GM12865 (cell line): Measurements from ENCODE around the gene GNB3.
A peak's percentile ranks its signal among the peaks of the same experiment; 100 is the strongest.
"Not testable (repeated sequence)": the region's sequence is repeated elsewhere in the genome, so short reads cannot be mapped to it uniquely, and the experiment has no call there.

Experiments used
- DNase-seq: peaks from one replicate; pipeline ENCODE4 v3.0.0; 2010; ENCODE audit warnings: low read depth
- H3K4me3 ChIP-seq: 2 replicates; pipeline ENCODE4 v1.5.1; 2011; ENCODE audit warnings: mild to moderate bottlenecking, low read depth, low read length, control low read depth
- CTCF ChIP-seq: IDR thresholded peaks from 2 replicates; pipeline ENCODE4 v1.5.1; 2011; ENCODE audit warnings: low read length, control low read depth, low read depth, inconsistent platforms; ENCODE audit not compliant: insufficient read depth; ENCODE audit errors: missing control alignments

Gene GNB3

GRCh38 chr12:6887460-6887859, 46.7 kb downstream of the GNB3 start:
- no peak for TF ChIP-seq CTCF
- H3K4me3 ChIP-seq: no peak overlapping the region
- DNase-seq: no peak

- H3K4me3 ChIP-seq: no peak overlapping the region
- no peak for TF ChIP-seq CTCF
- DNase-seq: no peak
Observed at GRCh38 chr12:6888360-6888759, 47.6 kb downstream of the GNB3 start.

- not testable (repeated sequence) for DNase-seq, H3K4me3 ChIP-seq
Observed at GRCh38 chr12:6888794-6889193, 48.1 kb downstream of the GNB3 start.

- not testable (repeated sequence) for H3K4me3 ChIP-seq, DNase-seq
Observed at GRCh38 chr12:6889775-6890573, 49.2 kb downstream of the GNB3 start.

- H3K4me3 ChIP-seq: peak overlapping the region; percentile 93
- TF ChIP-seq CTCF: peak; percentile 77
- DNase-seq: peak; percentile 99
Observed at GRCh38 chr12:6890789-6891645, 50.3 kb downstream of the GNB3 start.

- peak overlapping the region; percentile 93 for H3K4me3 ChIP-seq
- no peak for TF ChIP-seq CTCF
- no peak for DNase-seq
Observed at GRCh38 chr12:6891646-6892001, 50.9 kb downstream of the GNB3 start.

- DNase-seq, H3K4me3 ChIP-seq: not testable (repeated sequence)
Observed at GRCh38 chr12:6892683-6893082, 52.0 kb downstream of the GNB3 start.

- no peak overlapping the region for H3K4me3 ChIP-seq
- DNase-seq: no peak
- no peak for TF ChIP-seq CTCF
Observed at GRCh38 chr12:6894321-6894720, 53.6 kb downstream of the GNB3 start.
